Astrocyte (in vitro differentiated cells and primary cell): Measurements from ENCODE around the gene AHDC1. TPM values are rescaled to one million over a fixed set of nuclear protein-coding genes. Genes with fewer than 3 reads are reported as not detected.

Source experiments
- DNase-seq: peaks from one replicate; pipeline ENCODE4 v3.0.0-alpha.2; 2010; ENCODE audit warnings: low read depth
- FAIRE-seq: peaks from 2 replicates; lab custom pipeline; 2011; peaks lifted over from hg19 to GRCh38; lab: Jason Lieb, UNC
- H2AFZ ChIP-seq: 2 replicates; pipeline ENCODE4 v1.6.0; 2012; ENCODE audit warnings: low read depth, low read length, inconsistent platforms
- H3K27ac ChIP-seq: 2 replicates; pipeline ENCODE4 v1.5.1; 2011; ENCODE audit warnings: low read depth, low read length, inconsistent platforms
- H3K27me3 ChIP-seq: 2 replicates; pipeline ENCODE4 v1.6.0; 2011; ENCODE audit warnings: low read length, inconsistent platforms; ENCODE audit not compliant: insufficient read depth
- H3K36me3 ChIP-seq: 2 replicates; pipeline ENCODE4 v1.5.1; 2011; ENCODE audit warnings: low read length, inconsistent platforms; ENCODE audit not compliant: insufficient read depth
- H3K4me1 ChIP-seq: 2 replicates; pipeline ENCODE4 v1.5.1; 2011; ENCODE audit warnings: low read length, inconsistent platforms; ENCODE audit not compliant: insufficient read depth
- H3K4me2 ChIP-seq: 2 replicates; pipeline ENCODE4 v1.6.0; 2012; ENCODE audit warnings: low read length, inconsistent platforms
- H3K4me3 ChIP-seq: 2 replicates; pipeline ENCODE4 v1.5.1; 2011; ENCODE audit warnings: low read depth, mild to moderate bottlenecking, low read length, inconsistent platforms; ENCODE audit not compliant: insufficient read depth
- H3K79me2 ChIP-seq: 2 replicates; pipeline ENCODE4 v1.6.0; 2012; ENCODE audit warnings: mild to moderate bottlenecking, low read length, inconsistent platforms; ENCODE audit not compliant: insufficient read depth
- H3K9ac ChIP-seq: 2 replicates; pipeline ENCODE4 v1.6.0; 2012; ENCODE audit warnings: mild to moderate bottlenecking, low read length, inconsistent platforms
- H3K9me3 ChIP-seq: 2 replicates; pipeline ENCODE4 v1.5.1; 2012; ENCODE audit warnings: low read depth, mild to moderate bottlenecking, low read length, inconsistent platforms; ENCODE audit not compliant: insufficient read depth
- H4K20me1 ChIP-seq: 2 replicates; pipeline ENCODE4 v1.6.0; 2012; ENCODE audit warnings: low read length, inconsistent platforms; ENCODE audit not compliant: insufficient read depth
- H3K27ac Mint-ChIP-seq: one replicate; pipeline ENCODE4 v1.8.0; 2021; ENCODE audit warnings: mild to moderate bottlenecking, mixed read lengths; ENCODE audit not compliant: unreplicated experiment
- H3K27me3 Mint-ChIP-seq: one replicate; pipeline ENCODE4 v1.8.0; 2021; ENCODE audit warnings: low read depth, mixed read lengths; ENCODE audit not compliant: unreplicated experiment
- H3K36me3 Mint-ChIP-seq: one replicate; pipeline ENCODE4 v1.8.0; 2021; ENCODE audit warnings: low read depth, mixed read lengths; ENCODE audit not compliant: unreplicated experiment
- H3K4me1 Mint-ChIP-seq: one replicate; pipeline ENCODE4 v1.8.0; 2021; ENCODE audit warnings: low read depth, mixed read lengths; ENCODE audit not compliant: unreplicated experiment
- H3K4me3 Mint-ChIP-seq: one replicate; pipeline ENCODE4 v1.8.0; 2021; ENCODE audit warnings: mild to moderate bottlenecking, moderate library complexity, mixed read lengths; ENCODE audit not compliant: unreplicated experiment
- H3K9me3 Mint-ChIP-seq: one replicate; pipeline ENCODE4 v1.8.0; 2021; ENCODE audit warnings: mild to moderate bottlenecking, mixed read lengths; ENCODE audit not compliant: unreplicated experiment
- CTCF ChIP-seq: IDR thresholded peaks from 2 replicates; pipeline ENCODE4 v1.5.1; 2011; ENCODE audit warnings: low read depth, mild to moderate bottlenecking, inconsistent platforms, low read length, moderate library complexity; ENCODE audit not compliant: insufficient read depth
- EZH2 ChIP-seq: IDR thresholded peaks from 2 replicates; pipeline ENCODE4 v1.6.1; 2012; ENCODE audit warnings: mild to moderate bottlenecking, low read length, inconsistent platforms; ENCODE audit not compliant: insufficient read depth
- total RNA-seq: library from RNA; stranded (reverse); gene quantifications from 2 replicates; pipeline ENCODE4 v1.2.1, GENCODE V29; 2021

AHDC1 gene
- total RNA-seq, 1 donor from 2014 or later: 75.7 TPM

GRCh38 chr1:27527223-27527889 is 76.6 kb downstream of the AHDC1 start:
- peak overlapping the region; percentile 80 for H3K4me2 ChIP-seq
- peaks cover 52% of the 10 kb centered on the region for H3K4me1 Mint-ChIP-seq
- no peak overlapping the region for H3K4me3 ChIP-seq

GRCh38 chr1:27526569-27527222 is 77.2 kb downstream of the AHDC1 start:
- no peaks in the 10 kb centered on the region for H3K79me2 ChIP-seq
- peaks cover 26% of the 10 kb centered on the region for H3K4me1 ChIP-seq
- peak overlapping the region; percentile 77 for H3K4me3 Mint-ChIP-seq
- no peak overlapping the region for H3K9ac ChIP-seq
- H3K27ac ChIP-seq: no peak overlapping the region
- peak overlapping the region; percentile 86 for H3K27ac Mint-ChIP-seq
- H3K4me3 ChIP-seq: no peak overlapping the region
- peaks cover 59% of the 10 kb centered on the region for H3K4me1 Mint-ChIP-seq
- H3K4me2 ChIP-seq: no peak overlapping the region
- peaks cover 3% of the 10 kb centered on the region for H3K27me3 ChIP-seq
- H3K9me3 Mint-ChIP-seq: peaks cover 3% of the 10 kb centered on the region
- H4K20me1 ChIP-seq: peaks cover 10% of the 10 kb centered on the region
- DNase-seq (no peak), FAIRE-seq (no peak)
- TF ChIP-seq EZH2 (no peak), CTCF (no peak)
- no peak overlapping the region for H2AFZ ChIP-seq
- no peaks in the 10 kb centered on the region for H3K27me3 Mint-ChIP-seq
- H3K9me3 ChIP-seq: no peaks in the 10 kb centered on the region
- no peaks in the 10 kb centered on the region for H3K36me3 ChIP-seq
- H3K36me3 Mint-ChIP-seq: peaks cover 9% of the 10 kb centered on the region

More at GRCh38 chr1:27527223-27527889, 76.6 kb downstream of the AHDC1 start:
- Mint-ChIP-seq H3K27me3 (no peaks in the 10 kb centered on the region), H3K27ac (peak overlapping the region; percentile 26), H3K9me3 (peaks cover 3% of the 10 kb centered on the region), H3K36me3 (peaks cover 11% of the 10 kb centered on the region), H3K4me3 (no peak overlapping the region)
- peak; percentile 16 for TF ChIP-seq EZH2
- TF ChIP-seq CTCF: no peak
- no peak overlapping the region for H3K9ac ChIP-seq
- no peak for DNase-seq
- no peaks in the 10 kb centered on the region for H3K9me3 ChIP-seq
- peaks cover 3% of the 10 kb centered on the region for H3K27me3 ChIP-seq
- no peak overlapping the region for H3K27ac ChIP-seq
- H3K36me3 ChIP-seq: no peaks in the 10 kb centered on the region
- peaks cover 10% of the 10 kb centered on the region for H4K20me1 ChIP-seq
- no peak overlapping the region for H2AFZ ChIP-seq
- H3K4me1 ChIP-seq: peaks cover 23% of the 10 kb centered on the region
- no peaks in the 10 kb centered on the region for H3K79me2 ChIP-seq
- no peak for FAIRE-seq
